ENCODE measurements around the gene PALB2.

GRCh38 chr16:23556881-23557778 is 84.0 kb downstream of the PALB2 start, which contains the start of the genes EARS2 and UBFD1:
- TF ChIP-seq CTCF (IDR thresholded peaks at IDR 0.05) (peak; percentile 92 to 100 (median 100)), POLR2A (IDR thresholded peaks at IDR 0.05) (no peak)

Measured in testis (tissue), 2 donors.